T-helper 17 cell (primary cell): ENCODE results near the gene PEX26. TPM values are rescaled to one million over a fixed set of nuclear protein-coding genes. Genes with fewer than 3 reads are reported as not detected.
"Not testable (repeated sequence)": the region's sequence is repeated elsewhere in the genome, so short reads cannot be mapped to it uniquely, and the experiment has no call there.

Source experiments
- ATAC-seq: fragments of 150-1000 bp; cut with Tn5 transposase; 2 replicates; pipeline ENCODE4 v1.10.0; 2021; ENCODE audit warnings: mild to moderate bottlenecking, moderate library complexity
- DNase-seq, 3 donors: peaks; one replicate each; pipeline versions ENCODE4 v3.0.0 to v3.0.0-alpha.2; 2020 to 2021
- H3K9me3 ChIP-seq: one replicate; pipeline ENCODE4 v1.7.0; 2013; ENCODE audit warnings: low read length, mild to moderate bottlenecking; ENCODE audit not compliant: control insufficient read depth, poor library complexity, severe bottlenecking
- H3K27ac Mint-ChIP-seq: one replicate; pipeline ENCODE4 v1.8.0; 2022; ENCODE audit warnings: mild to moderate bottlenecking, moderate library complexity, mixed read lengths
- H3K27me3 Mint-ChIP-seq: one replicate; pipeline ENCODE4 v1.8.0; 2022; ENCODE audit warnings: mixed read lengths
- H3K36me3 Mint-ChIP-seq: one replicate; pipeline ENCODE4 v1.8.0; 2022; ENCODE audit warnings: low read depth, mixed read lengths
- H3K4me1 Mint-ChIP-seq: one replicate; pipeline ENCODE4 v1.8.0; 2022; ENCODE audit warnings: mild to moderate bottlenecking, mixed read lengths
- H3K4me3 Mint-ChIP-seq: one replicate; pipeline ENCODE4 v1.8.0; 2022; ENCODE audit warnings: mild to moderate bottlenecking, moderate library complexity, mixed read lengths
- total RNA-seq, 4 donors: library from RNA in 2 of 4; stranded (reverse) in 2 of 4; gene quantifications; one replicate each; pipeline ENCODE4 v1.2.3 and lab custom pipeline; 2022 to 2026

Gene PEX26
- total RNA-seq, 2 donors from 2014 or later, result 28.4 to 37.3 TPM

- no peak overlapping the region for H3K4me3 Mint-ChIP-seq
- no peak for DNase-seq
Measured at GRCh38 chr22:18059991-18060390, 17.8 kb upstream of the PEX26 start.

GRCh38 chr22:18060646-18061620 is 16.9 kb upstream of the PEX26 start:
- Mint-ChIP-seq H3K27me3 (peaks cover 47% of the 10 kb centered on the region), H3K4me1 (peaks cover 6% of the 10 kb centered on the region), H3K4me3 (no peak overlapping the region), H3K36me3 (peaks cover 2% of the 10 kb centered on the region), H3K27ac (no peak overlapping the region)
- DNase-seq (no peak), ATAC-seq (no peak)
- H3K9me3 ChIP-seq, result no peaks in the 10 kb centered on the region

More at GRCh38 chr22:18059991-18060390, 17.8 kb upstream of the PEX26 start:
- Mint-ChIP-seq H3K36me3 (peaks cover 2% of the 10 kb centered on the region), H3K27me3 (peaks cover 38% of the 10 kb centered on the region), H3K27ac (no peak overlapping the region), H3K4me1 (peaks cover 6% of the 10 kb centered on the region)
- H3K9me3 ChIP-seq, result no peaks in the 10 kb centered on the region
- ATAC-seq, result no peak

GRCh38 chr22:18062421-18062820 is 15.4 kb upstream of the PEX26 start:
- no peaks in the 10 kb centered on the region for H3K9me3 ChIP-seq
- Mint-ChIP-seq H3K4me3 (no peak overlapping the region), H3K27me3 (peaks cover 62% of the 10 kb centered on the region), H3K36me3 (peaks cover 5% of the 10 kb centered on the region), H3K27ac (no peak overlapping the region), H3K4me1 (peaks cover 8% of the 10 kb centered on the region)
- ATAC-seq, result no peak
- DNase-seq, result no peak

- Mint-ChIP-seq H3K4me1 (peaks cover 11% of the 10 kb centered on the region), H3K27ac (no peak overlapping the region), H3K36me3 (peaks cover 5% of the 10 kb centered on the region), H3K4me3 (no peak overlapping the region), H3K27me3 (peaks cover 62% of the 10 kb centered on the region)
- DNase-seq (no peak), ATAC-seq (no peak)
- H3K9me3 ChIP-seq, result no peaks in the 10 kb centered on the region
Measured at GRCh38 chr22:18063306-18063705, 14.5 kb upstream of the PEX26 start.

GRCh38 chr22:18063715-18064114 is 14.1 kb upstream of the PEX26 start:
- H3K27ac Mint-ChIP-seq, ATAC-seq, H3K36me3 Mint-ChIP-seq, H3K9me3 ChIP-seq, H3K4me3 Mint-ChIP-seq, DNase-seq: not testable (repeated sequence)
- H3K4me1 Mint-ChIP-seq, result peaks cover 11% of the 10 kb centered on the region
- H3K27me3 Mint-ChIP-seq, result peaks cover 62% of the 10 kb centered on the region

- H3K9me3 ChIP-seq, result no peaks in the 10 kb centered on the region
- H3K4me1 Mint-ChIP-seq, result peaks cover 8% of the 10 kb centered on the region
- DNase-seq (no peak), ATAC-seq (no peak)
- H3K27ac Mint-ChIP-seq, result peak overlapping the region; percentile 14
- H3K4me3 Mint-ChIP-seq, result no peak overlapping the region
- H3K36me3 Mint-ChIP-seq, result peaks cover 3% of the 10 kb centered on the region
- peaks cover 61% of the 10 kb centered on the region for H3K27me3 Mint-ChIP-seq
Measured at GRCh38 chr22:18064636-18065035, 13.2 kb upstream of the PEX26 start.

GRCh38 chr22:18065256-18065655 is 12.5 kb upstream of the PEX26 start:
- Mint-ChIP-seq H3K4me3 (peak overlapping the region; percentile 45), H3K27me3 (peaks cover 59% of the 10 kb centered on the region), H3K36me3 (peaks cover 3% of the 10 kb centered on the region), H3K27ac (peak overlapping the region; percentile 14), H3K4me1 (peaks cover 8% of the 10 kb centered on the region)
- no peak for DNase-seq
- H3K9me3 ChIP-seq, result no peaks in the 10 kb centered on the region
- no peak for ATAC-seq

- peaks cover 3% of the 10 kb centered on the region for H3K36me3 Mint-ChIP-seq
- peaks cover 59% of the 10 kb centered on the region for H3K27me3 Mint-ChIP-seq
- H3K9me3 ChIP-seq, result no peaks in the 10 kb centered on the region
- H3K4me3 Mint-ChIP-seq, result no peak overlapping the region
- ATAC-seq, result no peak
- no peak overlapping the region for H3K27ac Mint-ChIP-seq
- DNase-seq, result no peak
- peaks cover 8% of the 10 kb centered on the region for H3K4me1 Mint-ChIP-seq
Measured at GRCh38 chr22:18066181-18066859, 11.5 kb upstream of the PEX26 start.

- peaks cover 8% of the 10 kb centered on the region for H3K4me1 Mint-ChIP-seq
- DNase-seq (no peak), ATAC-seq (no peak)
- no peak overlapping the region for H3K4me3 Mint-ChIP-seq
- H3K27ac Mint-ChIP-seq, result no peak overlapping the region
- H3K9me3 ChIP-seq, result no peaks in the 10 kb centered on the region
- peaks cover 59% of the 10 kb centered on the region for H3K27me3 Mint-ChIP-seq
- peaks cover 3% of the 10 kb centered on the region for H3K36me3 Mint-ChIP-seq
Measured at GRCh38 chr22:18067121-18067520, 10.7 kb upstream of the PEX26 start.

- Mint-ChIP-seq H3K4me3 (no peak overlapping the region), H3K4me1 (peaks cover 8% of the 10 kb centered on the region), H3K36me3 (peaks cover 3% of the 10 kb centered on the region), H3K27me3 (peaks cover 59% of the 10 kb centered on the region), H3K27ac (peak overlapping the region; percentile 39)
- no peak for ATAC-seq
- no peaks in the 10 kb centered on the region for H3K9me3 ChIP-seq
- no peak for DNase-seq
Measured at GRCh38 chr22:18067548-18068341, 10.0 kb upstream of the PEX26 start.

GRCh38 chr22:18068381-18068988 is 9.3 kb upstream of the PEX26 start:
- Mint-ChIP-seq H3K27me3 (peaks cover 58% of the 10 kb centered on the region), H3K36me3 (peaks cover 3% of the 10 kb centered on the region), H3K4me1 (peaks cover 8% of the 10 kb centered on the region), H3K27ac (peak overlapping the region; percentile 39), H3K4me3 (no peak overlapping the region)
- H3K9me3 ChIP-seq, result no peaks in the 10 kb centered on the region
- ATAC-seq (no peak), DNase-seq (no peak)

GRCh38 chr22:18069041-18069440 is 8.7 kb upstream of the PEX26 start:
- H3K27ac Mint-ChIP-seq, result no peak overlapping the region
- H3K27me3 Mint-ChIP-seq, result peaks cover 55% of the 10 kb centered on the region
- no peak for DNase-seq
- peaks cover 3% of the 10 kb centered on the region for H3K36me3 Mint-ChIP-seq
- peaks cover 8% of the 10 kb centered on the region for H3K4me1 Mint-ChIP-seq
- ATAC-seq, result no peak
- no peaks in the 10 kb centered on the region for H3K9me3 ChIP-seq
- no peak overlapping the region for H3K4me3 Mint-ChIP-seq
